HG02973 (cell line): Measurements from ENCODE around the gene PDZD2.
A peak's percentile ranks its signal among the peaks of the same experiment; 100 is the strongest.
"Not testable (repeated sequence)": the region's sequence is repeated elsewhere in the genome, so short reads cannot be mapped to it uniquely, and the experiment has no call there.

Source experiments
- ATAC-seq: cut with Tn5 transposase; IDR thresholded peaks from one replicate; pipeline ENCODE4 v1.9.1; 2021; ENCODE audit warnings: moderate library complexity; ENCODE audit not compliant: unreplicated experiment

The PDZD2 gene

DNA sequence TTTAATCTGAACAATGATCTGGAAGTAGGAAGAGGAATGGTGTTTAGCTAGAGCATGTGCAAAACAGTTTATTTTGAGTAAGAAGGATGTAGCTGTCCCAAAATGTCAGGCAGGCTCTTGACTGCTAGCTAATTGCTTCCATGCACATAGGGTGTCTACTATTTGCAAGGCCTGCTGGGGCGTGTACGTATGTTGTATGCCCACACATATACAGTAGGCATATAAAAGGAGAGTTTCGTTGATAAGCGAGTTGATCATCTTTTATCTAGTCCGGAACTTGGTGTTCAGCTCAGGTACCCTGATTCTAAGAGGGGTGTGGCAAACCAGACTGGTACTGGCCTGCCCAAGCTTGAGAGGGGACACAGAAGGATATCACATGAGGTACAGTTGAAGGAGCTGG lies 358.0 kb downstream of the PDZD2 start:
- ATAC-seq: no peak

DNA sequence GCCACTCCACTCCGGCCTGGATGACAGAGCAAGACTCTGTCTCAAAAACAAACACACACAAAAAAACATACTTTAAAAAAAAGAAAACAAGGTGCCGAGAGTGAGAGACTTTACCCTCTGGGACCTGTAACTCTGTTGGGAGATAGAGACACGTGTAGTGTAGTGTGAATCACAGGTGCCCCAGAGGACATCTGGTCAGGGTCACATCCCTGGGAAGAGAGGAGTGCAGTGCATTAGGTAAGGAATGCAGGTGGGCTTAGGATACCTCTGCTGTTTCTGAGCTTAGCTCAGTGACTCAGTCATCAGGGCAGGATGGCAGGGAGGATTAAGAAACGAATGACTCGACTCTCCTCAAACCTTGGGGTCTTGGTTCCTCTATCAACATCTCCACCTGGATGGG lies 360.5 kb downstream of the PDZD2 start:
- ATAC-seq: no peak

DNA sequence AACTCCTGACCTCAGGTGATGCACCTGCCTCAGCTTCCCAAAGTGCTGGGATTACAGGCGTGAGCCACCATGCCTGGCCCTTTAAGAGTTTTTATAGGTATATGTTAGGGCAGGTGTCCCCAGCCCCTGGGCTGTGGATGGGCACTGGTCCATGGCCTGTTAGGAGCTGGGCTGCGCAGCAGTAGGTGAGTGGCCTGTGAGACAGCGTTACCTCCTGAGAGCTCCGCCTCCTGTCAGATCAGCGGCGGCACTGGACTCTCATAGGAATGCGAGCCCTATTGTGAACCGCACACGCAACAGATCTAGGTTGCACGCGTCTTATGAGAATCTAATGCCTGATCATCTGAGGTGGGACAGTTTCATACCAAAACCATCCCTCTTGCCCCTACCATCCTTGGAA lies 361.8 kb downstream of the PDZD2 start:
- no peak for ATAC-seq

DNA sequence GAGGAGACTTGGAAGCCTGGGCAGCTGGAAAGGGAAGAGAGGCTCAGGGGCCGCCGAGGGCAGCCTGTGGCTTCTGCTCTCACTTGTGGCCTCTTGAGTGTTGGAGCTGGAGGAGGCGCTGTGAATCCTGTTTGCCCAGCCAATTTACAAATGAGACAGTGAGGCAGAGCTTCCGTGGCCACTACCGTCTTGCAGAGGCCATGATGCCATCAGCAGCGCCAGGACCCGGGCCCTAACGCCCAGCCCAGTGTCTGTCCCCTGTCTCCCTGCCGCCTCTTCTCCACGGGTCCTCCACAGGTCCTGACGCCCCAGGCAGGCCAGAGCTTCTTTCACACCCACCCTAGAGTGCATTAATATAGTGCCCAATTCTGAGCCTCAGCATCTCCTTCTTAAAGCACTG lies 362.4 kb downstream of the PDZD2 start:
- no peak for ATAC-seq

DNA sequence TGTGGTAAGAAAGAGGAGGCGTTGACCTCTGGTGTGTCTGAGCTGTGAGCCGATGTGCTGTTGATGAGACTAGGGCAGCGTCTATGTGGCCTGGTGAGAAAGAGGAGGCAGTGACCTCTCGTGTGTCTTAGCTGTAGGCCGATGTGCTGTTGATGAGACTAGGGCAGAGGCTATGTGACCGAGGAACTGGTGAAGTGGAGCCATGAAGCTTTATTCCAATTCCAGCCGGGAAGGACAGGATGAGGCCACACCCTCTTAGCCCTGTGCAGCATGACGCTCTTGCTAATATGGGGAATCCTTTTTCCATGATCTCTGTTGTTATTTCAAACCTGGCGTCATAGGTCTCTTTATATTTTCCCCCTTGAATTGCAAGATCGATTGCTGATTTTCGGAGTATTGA lies 362.8 kb downstream of the PDZD2 start:
- no peak for ATAC-seq

DNA sequence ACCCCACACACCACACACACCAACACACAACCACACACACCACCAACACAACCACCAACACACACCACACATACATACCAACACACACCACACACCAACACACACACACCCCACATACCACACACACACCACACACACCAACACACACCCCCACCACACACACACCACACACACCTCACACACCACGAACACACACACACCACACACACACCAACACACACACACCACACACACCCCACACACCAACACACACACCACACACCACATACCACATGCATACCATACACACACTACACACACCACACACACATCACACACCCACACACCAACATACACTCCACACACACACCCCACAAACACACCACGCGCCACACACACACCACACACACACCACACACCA lies 363.8 kb downstream of the PDZD2 start:
- ATAC-seq: no peak

DNA sequence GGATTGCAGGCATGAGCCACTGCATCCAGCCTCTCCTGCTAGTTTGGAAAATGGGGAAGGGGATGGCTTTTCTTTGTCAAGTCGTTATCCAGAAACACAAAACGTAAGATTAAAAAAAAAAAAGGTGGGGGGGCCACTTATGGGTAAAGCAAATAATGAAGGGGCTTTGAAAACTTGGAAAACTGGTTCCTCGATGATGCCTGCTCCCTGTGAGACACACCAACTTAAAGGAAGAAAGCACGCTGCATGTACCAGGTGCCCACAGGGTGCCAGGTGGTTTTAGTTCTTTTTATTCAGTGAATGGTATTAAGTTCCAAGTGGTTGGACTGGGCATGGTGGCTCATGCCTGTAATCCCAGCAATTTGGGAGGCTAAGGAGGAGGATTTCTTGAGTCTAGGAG lies 365.1 kb downstream of the PDZD2 start:
- ATAC-seq: no peak

DNA sequence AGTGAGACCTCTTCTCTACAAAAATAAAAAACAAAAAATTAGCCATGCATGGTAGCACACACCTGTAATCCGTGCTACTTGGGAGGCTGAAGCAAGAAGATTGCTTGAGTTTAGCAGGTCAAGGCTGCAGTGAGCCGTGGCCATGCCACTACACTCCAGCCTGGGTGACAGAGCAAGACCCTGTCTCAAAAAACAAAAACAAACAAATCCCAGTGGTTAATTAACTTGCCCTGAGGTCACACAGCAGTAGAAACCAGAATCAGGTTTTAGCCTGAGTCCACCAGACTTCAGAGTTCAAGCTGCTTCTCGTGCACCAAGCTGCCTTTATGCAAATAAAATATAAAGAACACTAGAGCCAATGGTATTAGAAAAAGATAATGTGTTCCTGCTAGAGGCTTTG lies 365.5 kb downstream of the PDZD2 start:
- ATAC-seq: no peak

DNA sequence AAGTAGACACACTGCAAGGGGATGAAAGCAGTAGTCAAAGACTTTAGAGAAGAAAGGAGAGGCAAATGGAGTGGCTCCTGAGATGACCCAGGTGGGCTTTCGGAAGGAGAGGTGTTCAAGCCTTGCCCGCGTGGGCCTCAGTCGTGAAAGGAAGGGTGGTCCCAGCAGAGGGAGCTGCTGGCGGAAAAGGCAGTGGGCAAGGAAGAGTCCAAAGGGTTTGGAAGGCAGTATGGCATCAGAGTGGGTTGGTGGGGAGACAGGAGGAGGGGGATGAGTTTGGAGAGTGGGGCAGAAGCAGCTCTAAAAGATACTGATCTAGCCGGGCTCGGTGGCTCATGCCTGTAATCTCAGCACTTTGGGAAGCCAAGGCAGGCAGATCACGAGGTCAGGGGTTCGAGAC lies 369.8 kb downstream of the PDZD2 start:
- no peak for ATAC-seq

DNA sequence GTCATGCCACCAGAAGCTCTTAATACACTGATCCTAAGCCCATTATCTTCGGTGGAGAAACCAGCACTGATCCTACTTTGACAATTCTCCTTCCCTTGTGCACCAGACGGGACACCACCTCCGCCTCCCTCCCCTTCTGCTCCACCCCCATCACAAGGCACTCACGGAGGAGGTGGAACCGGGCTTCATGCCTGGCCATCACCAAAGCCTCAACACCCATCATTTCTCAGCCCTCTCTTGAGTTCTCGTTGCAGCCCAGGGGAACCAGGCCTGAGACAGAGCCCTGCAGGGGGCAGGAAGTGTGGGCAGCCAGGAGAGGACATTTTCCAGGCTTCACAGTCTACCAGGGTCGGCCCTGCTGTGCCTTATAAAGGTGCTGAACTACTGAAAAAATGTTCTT lies 374.7 kb downstream of the PDZD2 start:
- no peak for ATAC-seq

DNA sequence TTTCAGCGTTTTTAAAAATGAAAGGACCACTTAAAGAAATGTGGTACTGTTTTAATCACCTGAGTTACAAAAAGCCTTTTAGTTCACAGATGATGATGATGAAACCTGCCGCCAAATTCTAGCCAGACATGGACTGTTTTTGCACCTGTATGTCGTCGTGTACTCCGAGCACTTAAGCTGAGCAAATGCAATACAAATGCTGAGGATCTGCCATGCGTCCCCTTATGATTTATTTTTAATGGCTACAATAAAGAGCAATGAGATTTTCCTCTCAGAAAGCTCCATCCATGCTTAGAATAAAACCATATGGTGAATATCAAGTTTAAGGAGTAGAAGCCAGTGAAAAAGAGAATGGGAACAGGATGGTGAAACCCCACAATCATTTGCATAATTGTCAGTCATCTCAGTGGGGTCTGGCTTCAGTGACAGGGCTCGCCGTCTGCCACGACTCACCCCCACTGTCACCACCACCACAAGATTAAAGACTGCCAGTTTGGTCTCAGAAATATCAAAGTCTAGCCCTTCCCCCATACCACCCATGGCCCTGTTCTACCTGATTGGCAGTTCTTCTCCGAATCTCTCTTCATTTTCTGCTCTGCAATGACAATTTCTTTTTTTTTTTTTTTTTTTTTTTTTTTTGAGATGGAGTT lies 375.3 kb downstream of the PDZD2 start:
- no peak for ATAC-seq

DNA sequence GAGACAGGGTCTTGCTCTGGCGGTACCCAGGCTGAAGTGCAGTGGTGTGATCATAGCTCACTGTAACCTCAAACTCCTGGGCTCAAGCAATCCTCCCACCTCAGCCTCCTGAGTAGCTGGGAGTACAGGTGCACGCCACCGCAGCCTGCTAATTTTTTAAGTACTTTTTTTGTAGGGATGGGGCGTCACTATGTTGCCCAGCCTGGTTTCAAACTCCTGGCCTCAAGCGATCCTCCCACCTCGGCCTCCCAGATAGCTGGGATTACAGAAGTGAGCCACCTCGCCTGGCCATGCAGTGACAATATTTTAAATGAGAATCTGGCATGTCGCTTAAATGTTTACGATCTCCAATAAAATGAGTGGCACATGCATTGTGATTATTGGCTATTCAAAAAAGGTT lies 376.3 kb downstream of the PDZD2 start:
- not testable (repeated sequence) for ATAC-seq

DNA sequence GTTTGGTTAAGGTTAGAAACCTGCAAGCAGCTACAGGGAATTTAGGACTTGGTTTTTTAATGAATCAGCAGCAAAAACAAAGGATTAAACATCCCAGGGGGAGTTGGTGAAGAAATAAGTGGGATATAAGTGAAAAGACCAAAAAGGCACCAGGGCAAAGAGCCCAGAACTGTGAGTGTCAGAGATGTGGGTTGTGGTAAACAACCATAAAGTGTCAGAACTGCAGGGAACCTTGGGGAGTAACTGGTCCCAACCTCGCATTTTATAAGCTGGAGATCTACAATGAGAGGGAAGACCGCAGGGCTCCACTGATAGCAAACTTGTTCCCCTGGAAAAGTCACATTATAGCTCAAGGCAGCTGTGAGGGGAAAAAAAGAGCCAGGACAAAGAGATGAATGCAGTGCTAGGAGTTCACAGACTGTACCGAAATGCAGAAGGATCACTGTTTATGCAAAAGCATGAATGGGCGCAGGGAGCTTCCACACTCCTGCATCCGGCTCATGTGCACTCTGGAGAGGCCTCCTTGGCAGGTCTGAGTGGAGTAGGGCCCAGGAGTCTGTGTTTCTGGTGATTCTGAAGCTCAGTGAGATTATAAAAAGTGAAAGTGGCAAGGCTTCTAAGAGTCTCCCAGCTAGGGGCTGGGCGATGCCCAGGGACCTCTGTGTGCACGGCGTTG lies 378.9 kb downstream of the PDZD2 start:
- no peak for ATAC-seq

DNA sequence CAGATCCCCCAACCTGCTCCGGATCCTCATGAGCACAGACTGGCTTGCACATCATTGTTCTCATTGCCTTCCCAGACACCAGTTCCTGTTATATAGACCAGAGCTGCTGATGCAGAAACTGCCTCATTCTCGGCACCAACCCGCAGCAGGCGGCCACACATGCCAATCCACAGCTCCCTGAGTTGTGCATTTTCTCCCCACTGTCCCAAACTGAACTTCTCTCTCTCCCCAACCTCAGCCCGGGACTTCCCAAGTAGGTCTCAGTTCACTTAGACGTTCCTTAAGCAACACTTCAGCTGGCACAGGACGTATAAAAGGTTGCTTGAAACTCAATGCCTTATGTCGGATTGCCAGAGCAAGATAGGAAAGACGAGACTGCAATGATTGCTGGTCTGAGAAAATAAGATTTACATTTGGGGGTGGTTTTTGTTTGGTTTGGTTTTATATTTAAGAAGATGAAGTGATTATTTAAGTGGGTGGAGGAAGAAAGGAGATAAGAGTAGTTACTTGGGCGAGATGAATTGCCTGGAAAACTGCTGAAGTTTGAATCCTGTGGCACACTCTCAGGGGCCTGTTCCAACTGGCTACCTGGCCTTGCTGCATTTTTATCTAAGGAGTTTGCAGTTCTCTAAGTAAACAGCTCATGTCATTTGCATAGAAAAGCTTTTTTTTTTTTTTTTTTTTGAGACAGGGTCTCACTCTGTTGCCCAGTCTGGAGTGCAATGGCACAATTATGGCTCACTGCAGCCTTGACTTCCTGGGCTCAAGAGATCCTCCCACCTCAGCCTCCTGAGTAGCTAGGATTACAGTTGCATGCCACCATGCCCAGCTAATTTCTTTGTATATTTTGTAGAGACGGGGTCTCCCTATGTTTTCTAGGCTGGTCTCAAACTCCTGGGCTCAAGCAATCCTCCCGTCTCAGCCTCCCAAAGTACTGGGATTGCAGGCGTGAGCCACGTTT lies 379.8 kb downstream of the PDZD2 start:
- ATAC-seq: no peak

DNA sequence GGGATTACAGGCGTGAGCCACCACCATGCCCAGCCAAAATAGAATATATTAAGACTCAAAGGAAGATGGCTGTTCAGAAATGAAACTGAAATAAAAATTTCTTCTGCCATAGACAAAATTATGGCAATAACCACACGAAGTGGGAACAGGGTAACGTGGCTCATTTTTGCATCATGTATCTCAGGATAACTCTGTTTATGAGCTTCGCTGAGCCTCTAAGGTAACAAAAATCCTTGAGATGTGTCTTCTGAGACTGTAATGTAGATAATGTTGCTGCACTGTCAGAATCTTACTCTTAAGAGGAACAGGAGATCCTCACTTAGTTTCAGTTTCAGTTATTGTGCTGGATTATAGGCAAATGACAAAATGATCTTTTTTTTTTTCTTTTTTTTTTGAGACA lies 381.3 kb downstream of the PDZD2 start:
- peak; percentile 96 for ATAC-seq

DNA sequence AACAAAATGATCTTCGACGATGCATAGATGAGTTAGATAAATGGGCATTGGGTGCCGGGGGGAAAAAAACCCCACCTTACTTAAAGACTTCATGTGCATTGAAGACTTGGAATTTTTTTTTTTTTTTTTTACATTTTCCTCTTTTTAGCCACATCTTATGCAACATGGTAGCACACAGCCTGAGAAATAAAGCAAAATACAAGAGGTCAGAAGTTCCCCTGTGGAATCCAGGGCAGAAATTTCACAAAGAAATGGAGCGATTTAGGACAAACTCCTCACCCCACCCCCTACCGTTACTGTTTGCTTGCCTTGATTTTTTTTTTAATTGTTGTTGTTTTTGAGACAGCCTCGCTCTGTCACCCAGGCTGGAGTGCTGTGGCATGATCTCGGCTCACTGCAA lies 382.0 kb downstream of the PDZD2 start:
- no peak for ATAC-seq

DNA sequence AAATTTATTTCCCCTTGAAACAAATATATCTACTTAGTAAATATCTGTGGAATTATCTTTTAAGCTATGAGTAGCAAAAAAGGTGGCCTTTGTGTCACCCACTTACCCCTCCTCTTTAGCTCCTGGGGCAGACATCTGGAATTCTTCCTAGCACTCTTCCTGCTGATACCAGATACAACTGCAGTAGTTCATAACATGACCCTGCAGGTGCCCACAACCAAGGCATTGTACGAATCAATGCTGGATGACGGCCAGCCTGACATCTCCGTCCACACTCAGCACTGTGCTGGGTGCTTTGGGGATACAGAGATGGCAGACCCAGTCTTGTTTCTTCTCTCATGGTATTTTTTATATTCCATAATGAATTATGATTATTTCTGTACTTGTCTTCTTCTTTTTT lies 382.8 kb downstream of the PDZD2 start:
- no peak for ATAC-seq

DNA sequence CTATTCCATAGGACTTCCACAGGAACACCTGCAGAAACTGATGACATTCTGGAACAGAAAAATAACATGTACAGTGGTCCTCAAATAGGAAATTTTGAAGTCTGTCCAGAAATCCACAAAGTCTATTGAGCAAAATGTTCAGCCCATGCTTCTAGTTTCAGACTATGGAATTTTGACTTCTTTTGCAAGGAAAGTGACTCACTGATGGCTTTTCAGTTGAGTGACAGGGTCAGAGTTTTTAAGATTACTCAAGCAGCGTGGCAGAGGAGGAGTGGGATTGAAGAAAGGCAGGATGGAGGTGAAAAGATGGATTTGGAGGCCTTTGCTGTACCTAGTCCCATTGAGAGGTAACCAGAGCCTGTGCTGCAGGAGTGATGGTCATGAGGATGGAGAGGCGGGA lies 383.7 kb downstream of the PDZD2 start:
- ATAC-seq: no peak

DNA sequence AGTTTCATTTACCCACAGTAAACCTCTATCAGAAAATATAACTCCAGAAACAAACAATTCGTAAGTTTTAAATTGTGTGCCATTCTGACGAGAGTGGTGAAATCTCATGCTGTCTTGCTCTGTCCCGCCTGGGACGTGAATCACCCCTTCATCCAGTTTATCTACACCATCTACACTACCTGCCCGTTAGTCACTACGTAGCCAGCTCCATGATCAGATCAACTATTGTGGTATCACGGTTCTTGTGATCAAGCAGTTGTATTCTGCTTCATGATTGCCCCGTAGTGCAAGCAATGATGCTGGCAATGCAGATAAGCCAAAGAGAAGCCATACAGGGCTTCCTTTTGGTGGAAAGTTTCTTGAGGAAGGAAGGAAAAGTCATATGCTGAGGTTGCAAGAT lies 384.9 kb downstream of the PDZD2 start:
- no peak for ATAC-seq

DNA sequence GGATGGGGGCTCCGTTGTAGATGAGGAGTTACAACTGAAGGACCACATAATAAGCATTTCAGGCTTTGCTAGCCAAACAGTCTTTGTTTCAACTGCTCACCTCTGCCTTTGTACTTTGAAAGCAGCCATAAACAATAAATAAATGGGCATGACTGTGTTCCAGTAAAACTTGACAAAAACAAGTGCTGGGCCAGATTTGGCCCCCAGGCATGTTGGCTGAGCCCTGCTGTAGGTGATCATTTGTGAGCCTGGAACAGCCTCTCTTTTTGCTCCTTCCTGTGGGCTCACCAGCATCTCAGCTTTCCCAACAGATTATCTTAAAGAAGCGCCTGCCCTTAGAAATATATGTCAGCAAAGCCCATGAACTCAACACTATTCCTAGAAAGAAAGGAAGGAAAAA lies 385.8 kb downstream of the PDZD2 start:
- no peak for ATAC-seq

DNA sequence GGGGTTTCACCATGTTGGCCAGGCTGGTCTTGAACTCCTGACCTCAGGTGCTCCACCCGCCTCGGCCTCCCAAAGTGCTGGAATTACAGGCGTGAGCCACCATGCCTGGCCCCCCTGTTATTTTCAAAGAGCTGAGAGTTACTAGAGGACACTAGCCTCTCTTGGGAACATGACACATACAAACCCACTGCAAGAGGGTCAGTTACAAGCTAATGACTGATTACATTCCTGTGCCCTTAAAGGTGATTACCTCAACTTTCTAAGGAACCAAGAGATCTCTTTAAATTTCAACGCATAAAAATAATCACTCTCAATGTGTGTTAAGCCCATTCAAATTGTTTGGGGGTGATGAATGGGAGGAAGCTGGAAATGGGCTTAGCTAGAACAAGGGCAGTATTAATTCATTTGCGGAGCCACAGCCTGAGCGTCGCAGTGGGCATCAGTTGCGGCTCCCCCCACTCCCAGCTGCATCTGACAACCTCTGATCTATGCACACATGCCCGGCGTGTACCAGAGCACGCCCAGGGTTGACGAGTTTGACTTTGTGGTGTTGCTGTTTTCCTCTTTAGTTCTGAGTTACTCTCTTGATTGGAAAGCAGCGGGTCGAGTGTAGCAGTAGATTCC lies 388.3 kb downstream of the PDZD2 start:
- no peak for ATAC-seq
